H1 (cell line): ENCODE data around the gene ALDH1A3. TPM values are rescaled to one million over a fixed set of nuclear protein-coding genes. Genes with fewer than 3 reads are reported as not detected.

ENCODE experiments used
- CTCF ChIA-PET: fragments of 300-600 bp; sonication (Branson Sonifier 250); formaldehyde crosslinking; loops from one replicate; lab custom pipeline; 2021; ENCODE audit not compliant: partially characterized antibody; lab: Charles Lee
- POLR2A ChIA-PET: fragments of 300-600 bp; sonication (Branson Sonifier 250); formaldehyde crosslinking; loops from one replicate; lab custom pipeline; 2021; ENCODE audit warnings: inconsistent platforms; ENCODE audit not compliant: partially characterized antibody; lab: Charles Lee
- DNase-seq, 2 experiments: peaks; one replicate each; pipeline versions ENCODE4 v3.0.0 to v3.0.0-alpha.2; 2010 to 2022; ENCODE audit warnings: low spot score in 2 of 2, low read depth in 1 of 2, mixed read lengths in 1 of 2
- FAIRE-seq: peaks from 2 replicates; lab custom pipeline; 2011; peaks lifted over from hg19 to GRCh38; lab: Jason Lieb, UNC
- H2AFZ ChIP-seq: 2 replicates; pipeline ENCODE4 v1.8.1; 2012; ENCODE audit warnings: low read length, inconsistent platforms
- H2AK5ac ChIP-seq: 2 replicates; pipeline ENCODE4 v1.6.1; 2013; ENCODE audit warnings: low read depth, low read length
- H2BK120ac ChIP-seq: replicated peaks from 2 replicates; pipeline ENCODE3; 2013; ENCODE audit warnings: low read depth, low read length, inconsistent platforms
- H2BK12ac ChIP-seq: 2 replicates; pipeline ENCODE4 v1.6.1; 2013; ENCODE audit warnings: low read depth, low read length
- H2BK15ac ChIP-seq: 2 replicates; pipeline ENCODE4 v1.6.1; 2013; ENCODE audit warnings: low read length
- H2BK20ac ChIP-seq: 2 replicates; pipeline ENCODE4 v1.6.1; 2013; ENCODE audit warnings: low read length
- H2BK5ac ChIP-seq: 2 replicates; pipeline ENCODE4 v1.6.1; 2013; ENCODE audit warnings: low read depth, low read length
- H3K14ac ChIP-seq: 2 replicates; pipeline ENCODE4 v1.6.1; 2013; ENCODE audit warnings: inconsistent platforms; ENCODE audit not compliant: insufficient read length
- H3K18ac ChIP-seq: 2 replicates; pipeline ENCODE4 v1.6.1; 2013; ENCODE audit warnings: low read length; ENCODE audit errors: extremely low read depth
- H3K23ac ChIP-seq: 2 replicates; pipeline ENCODE4 v1.6.1; 2013; ENCODE audit warnings: inconsistent platforms; ENCODE audit not compliant: insufficient read length
- H3K23me2 ChIP-seq: 2 replicates; pipeline ENCODE4 v1.6.1; 2013; ENCODE audit warnings: low read depth, low read length
- H3K27ac ChIP-seq: 2 replicates; pipeline ENCODE4 v1.6.1; 2011; ENCODE audit warnings: low read depth, low read length, inconsistent platforms
- H3K27me3 ChIP-seq, 4 experiments: replicated peaks in 1 of 4; 1 replicate in 1 of 4; 2 replicates in 3 of 4; pipeline versions ENCODE4 v1.6.1 to v1.8.1; 2011 to 2013; ENCODE audit warnings: low read length in 3 of 4, mild to moderate bottlenecking in 3 of 4, inconsistent platforms in 2 of 4, mixed read lengths in 2 of 4, moderate library complexity in 1 of 4; ENCODE audit not compliant: control insufficient read depth in 3 of 4, insufficient read depth in 3 of 4; ENCODE audit errors: extremely low read depth in 1 of 4
- H3K36me3 ChIP-seq, 4 experiments: 2 replicates each; pipeline versions ENCODE4 v1.6.1 to v1.8.1; 2011 to 2013; ENCODE audit warnings: mild to moderate bottlenecking in 4 of 4, low read length in 3 of 4, moderate library complexity in 2 of 4, control low read depth in 1 of 4, inconsistent platforms in 1 of 4; ENCODE audit not compliant: insufficient read depth in 4 of 4, control insufficient read depth in 2 of 4
- H3K4ac ChIP-seq: replicated peaks from 2 replicates; pipeline ENCODE3; 2013; ENCODE audit warnings: low read length, low read depth, mixed read lengths, inconsistent platforms; ENCODE audit not compliant: insufficient read length
- H3K4me1 ChIP-seq, 4 experiments: replicated peaks in 1 of 4; 1 replicate in 1 of 4; 2 replicates in 3 of 4; pipeline versions ENCODE4 v1.6.1 to v1.8.1; 2011 to 2013; ENCODE audit warnings: low read length in 3 of 4, inconsistent platforms in 2 of 4, mixed read lengths in 1 of 4; ENCODE audit not compliant: insufficient read depth in 4 of 4, control insufficient read depth in 3 of 4
- H3K4me2 ChIP-seq, 2 experiments: 2 replicates each; pipeline versions ENCODE4 v1.6.1 to v1.8.1; 2011 to 2013; ENCODE audit warnings: low read depth in 2 of 2, low read length in 2 of 2, control low read depth in 1 of 2, inconsistent platforms in 1 of 2, mild to moderate bottlenecking in 1 of 2; ENCODE audit not compliant: insufficient read depth in 1 of 2
- H3K4me3 ChIP-seq, 4 experiments: fragments of 200-600, 300-600 bp in 1 of 4; sonication (generic), shearing (Covaris generic), sonication (Bioruptor Twin) in 1 of 4; 2 replicates each; pipeline versions ENCODE4 v1.5.1 to v1.8.1; 2011 to 2016; ENCODE audit warnings: low read length in 4 of 4, low read depth in 3 of 4, control low read depth in 2 of 4, inconsistent platforms in 2 of 4, mild to moderate bottlenecking in 2 of 4, mixed read lengths in 1 of 4, moderate library complexity in 1 of 4; ENCODE audit not compliant: insufficient read depth in 2 of 4; ENCODE audit errors: extremely low read depth in 1 of 4
- H3K56ac ChIP-seq: replicated peaks from 2 replicates; pipeline ENCODE3; 2013; ENCODE audit warnings: low read depth, mild to moderate bottlenecking, mixed read lengths, low read length, inconsistent platforms; ENCODE audit not compliant: insufficient read length
- H3K79me1 ChIP-seq: 2 replicates; pipeline ENCODE4 v1.6.1; 2013; ENCODE audit warnings: low read depth, low read length, control low read depth
- H3K79me2 ChIP-seq, 2 experiments: 2 replicates each; pipeline versions ENCODE4 v1.6.1 to v1.8.1; 2012 to 2013; ENCODE audit warnings: low read length in 2 of 2, mild to moderate bottlenecking in 2 of 2, inconsistent platforms in 1 of 2; ENCODE audit not compliant: insufficient read depth in 2 of 2, control insufficient read depth in 1 of 2
- H3K9ac ChIP-seq, 4 experiments: replicated peaks in 1 of 4; 1 replicate in 1 of 4; 2 replicates in 3 of 4; pipeline versions ENCODE4 v1.6.1 to v1.8.1; 2011 to 2013; ENCODE audit warnings: low read depth in 3 of 4, low read length in 3 of 4, control low read depth in 2 of 4, mild to moderate bottlenecking in 2 of 4, moderate library complexity in 2 of 4, inconsistent platforms in 1 of 4; ENCODE audit errors: extremely low read depth in 1 of 4
- H3K9me3 ChIP-seq, 2 experiments: 2 replicates each; pipeline versions ENCODE4 v1.6.1 to v1.8.1; 2012 to 2013; ENCODE audit warnings: mild to moderate bottlenecking in 2 of 2, moderate library complexity in 2 of 2, control low read depth in 1 of 2, inconsistent platforms in 1 of 2, low read depth in 1 of 2, low read length in 1 of 2, mixed read lengths in 1 of 2; ENCODE audit not compliant: insufficient read depth in 2 of 2
- H4K20me1 ChIP-seq, 2 experiments: replicated peaks in 1 of 2; 2 replicates each; pipeline versions ENCODE3 to v1.8.1; 2011 to 2013; ENCODE audit warnings: inconsistent platforms in 2 of 2, low read length in 2 of 2, mild to moderate bottlenecking in 1 of 2; ENCODE audit not compliant: insufficient read depth in 2 of 2, control insufficient read depth in 1 of 2
- H4K5ac ChIP-seq: 2 replicates; pipeline ENCODE4 v1.6.1; 2013; ENCODE audit warnings: low read length, low read depth, mixed read lengths, inconsistent platforms; ENCODE audit not compliant: insufficient read length
- H4K8ac ChIP-seq: 2 replicates; pipeline ENCODE4 v1.8.0; 2013; ENCODE audit warnings: mild to moderate bottlenecking, moderate library complexity, low read length, inconsistent platforms; ENCODE audit not compliant: insufficient read depth; ENCODE audit errors: extremely low read depth
- H4K91ac ChIP-seq: replicated peaks from 2 replicates; pipeline ENCODE3; 2013; ENCODE audit warnings: low read length, mixed read lengths, inconsistent platforms; ENCODE audit not compliant: insufficient read length
- ASH2L ChIP-seq: fragments of 200-600, 300-600 bp; sonication (generic); IDR thresholded peaks from one replicate; pipeline ENCODE4 v1.7.1; 2017; ENCODE audit warnings: low read length
- CBX5 ChIP-seq: fragments of 300-800, 300-1000 bp; sonication (generic); IDR thresholded peaks from 2 replicates; pipeline ENCODE4 v1.7.1; 2016; ENCODE audit warnings: antibody characterized with exemption, low read length, low read depth
- CBX8 ChIP-seq: fragments of 300-800, 300-1000 bp; sonication (generic); IDR thresholded peaks from 2 replicates; pipeline ENCODE4 v1.7.1; 2016; ENCODE audit warnings: low read depth, low read length, borderline replicate concordance
- CEBPB ChIP-seq: IDR thresholded peaks from 2 replicates; pipeline ENCODE4 v1.6.1; 2012; ENCODE audit warnings: low read depth, low read length
- PHF8 ChIP-seq: fragments of 200-600 bp; sonication (generic); conservative IDR thresholded peaks from 2 replicates; pipeline ENCODE4 v1.7.1; 2012; ENCODE audit warnings: low read depth, mild to moderate bottlenecking, inconsistent platforms, low read length, moderate library complexity
- RAD21 ChIP-seq, 2 experiments: IDR thresholded peaks in 1 of 2; conservative IDR thresholded peaks in 1 of 2; 2 replicates each; pipeline ENCODE4 v1.6.1; 2011; ENCODE audit warnings: low read depth in 2 of 2, low read length in 2 of 2, improper control_type of control experiment in 1 of 2, inconsistent platforms in 1 of 2, mild to moderate bottlenecking in 1 of 2, moderate library complexity in 1 of 2
- RBBP5 ChIP-seq: IDR thresholded peaks from 2 replicates; pipeline ENCODE4 v1.7.1; 2012; ENCODE audit warnings: low read depth, mild to moderate bottlenecking, inconsistent platforms, low read length, moderate library complexity, borderline replicate concordance
- RFX5 ChIP-seq: IDR thresholded peaks from 2 replicates; pipeline ENCODE4 v1.6.1; 2011; ENCODE audit warnings: low read depth, low read length, improper control_type of control experiment, borderline replicate concordance
- SP1 ChIP-seq: IDR thresholded peaks from 2 replicates; pipeline ENCODE4 v1.6.1; 2011; ENCODE audit warnings: low read depth, low read length
- SUZ12 ChIP-seq: fragments of 200-600 bp; sonication (generic); IDR thresholded peaks from 2 replicates; pipeline ENCODE4 v1.6.1; 2012; ENCODE audit warnings: mild to moderate bottlenecking, inconsistent platforms, low read length, moderate library complexity, mixed read lengths
- TAF1 ChIP-seq: IDR thresholded peaks from 2 replicates; pipeline ENCODE4 v1.6.1; 2011; ENCODE audit warnings: mild to moderate bottlenecking, low read depth, low read length
- TCF12 ChIP-seq: IDR thresholded peaks from 2 replicates; pipeline ENCODE4 v1.6.1; 2011; ENCODE audit warnings: low read depth, mild to moderate bottlenecking, low read length
- TEAD4 ChIP-seq: IDR thresholded peaks from 2 replicates; pipeline ENCODE4 v1.6.1; 2012; ENCODE audit warnings: low read depth, low read length, inconsistent platforms, mixed read lengths
- ZNF274 ChIP-seq: IDR thresholded peaks from 2 replicates; pipeline ENCODE4 v1.7.0; 2012; ENCODE audit warnings: low read length, borderline replicate concordance; ENCODE audit errors: extremely low read depth
- WGBS, 2 experiments: shearing (Covaris generic) in 1 of 2; methylation state at CpG; one replicate each; pipeline versions ENCODE4 v1.1.6 to v1.1.7; 2013 to 2015; ENCODE audit warnings: low lambda C conversion rate in 2 of 2, mixed read lengths in 2 of 2, inconsistent platforms in 1 of 2, low coverage in 1 of 2, missing lambda C conversion rate in 1 of 2; ENCODE audit not compliant: insufficient replicate concordance in 2 of 2, insufficient coverage in 1 of 2, insufficient read length in 1 of 2; ENCODE audit errors: extremely low coverage in 1 of 2, missing lambda C conversion rate in 1 of 2; 5-methylcytosine and 5-hydroxymethylcytosine counted together
- polyA plus RNA-seq, 7 experiments: library from polyadenylated mRNA; depleted of rRNA in 3 of 7; stranded (reverse) in 5 of 7; unstranded in 2 of 7; fragments of >200 nt in 5 of 7; fragments of 200-250 nt in 2 of 7; gene quantifications; 1 replicate in 5 of 7; 2 replicates in 1 of 7; 4 replicates in 1 of 7; pipeline versions ENCODE4 v1.2.1 to v1.2.3, GENCODE V29; 2011 to 2013; ENCODE audit warnings: missing spikeins in 2 of 7, mixed read lengths in 2 of 7
- total RNA-seq: library from RNA; stranded (reverse); fragmentation: NEBNext Ultra II Directional; extraction: Animal tissue kit (Norgen Biotek cat#: 25700); gene quantifications from 2 replicates; pipeline ENCODE4 v1.2.1, GENCODE V29; 2021

Gene ALDH1A3
- total and polyA plus RNA-seq, 2 of the 8 experiments (the other 6 are each of a cell fraction or from before 2014, with no cell fraction given) = 2.2 to 5.5 TPM

DNA sequence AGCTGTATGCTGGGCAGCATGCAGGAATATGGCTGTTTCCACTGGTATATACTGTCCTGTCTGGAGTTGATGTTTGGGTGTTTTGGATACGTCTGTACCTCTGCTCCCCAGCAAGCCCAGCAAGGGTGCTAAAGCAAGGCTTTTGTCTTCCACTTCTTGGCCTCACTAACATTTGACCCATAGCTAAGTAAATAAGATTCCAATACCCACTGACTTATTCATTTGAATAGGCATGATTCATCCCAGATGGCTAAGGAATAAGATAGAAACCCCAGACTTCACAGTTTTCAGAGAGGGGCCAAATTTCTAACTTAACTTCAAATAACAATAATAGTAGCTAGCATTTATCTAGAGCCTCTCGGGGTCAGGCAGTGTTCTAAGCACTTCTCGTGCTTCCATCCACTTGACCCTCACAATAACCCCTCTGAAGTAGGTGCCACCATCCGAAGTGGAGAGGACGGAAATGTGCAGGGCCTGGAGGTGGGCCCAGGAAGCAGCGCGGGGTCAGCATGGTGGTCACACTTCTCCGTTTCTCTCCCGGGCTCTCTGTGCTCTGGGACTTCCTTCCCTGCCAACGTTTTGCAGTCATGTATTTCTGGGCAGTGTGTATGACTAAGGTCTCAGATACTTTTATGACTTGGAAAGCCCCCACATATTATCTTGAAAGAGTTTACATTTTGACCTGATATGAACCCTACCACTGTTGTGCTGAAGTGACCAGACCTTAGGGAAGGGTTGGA is 78.9 kb downstream of the ALDH1A3 start:
- Histone ChIP-seq H3K36me3 (no peaks in the 10 kb centered on the region), H4K91ac (no peak overlapping the region), H2BK12ac (no peak overlapping the region), H3K4me3 (no peak overlapping the region), H2BK15ac (no peak overlapping the region), H3K23ac (no peak overlapping the region), H3K56ac (no peak overlapping the region), H3K9ac (no peak overlapping the region), H3K23me2 (no peaks in the 10 kb centered on the region), H3K14ac (no peak overlapping the region), H3K79me1 (no peaks in the 10 kb centered on the region), H2BK120ac (no peak overlapping the region), H3K79me2 (no peaks in the 10 kb centered on the region), H3K4me1 (no peaks in the 10 kb centered on the region; a peak in 1 of 7 replicates), H3K4ac (no peak overlapping the region), H2AK5ac (no peak overlapping the region), H2AFZ (no peak overlapping the region), H3K27ac (no peak overlapping the region), H2BK20ac (no peak overlapping the region), H3K4me2 (no peak overlapping the region), H4K5ac (no peak overlapping the region), H4K20me1 (no peaks in the 10 kb centered on the region), H2BK5ac (no peak overlapping the region), H3K18ac (no peak overlapping the region), H3K9me3 (no peaks in the 10 kb centered on the region), H4K8ac (no peak overlapping the region), H3K27me3 (no peaks in the 10 kb centered on the region)
- DNase-seq = no peak
- FAIRE-seq = no peak
- CTCF ChIA-PET = interaction anchor here (0.6 to 1.2 kb wide), 2 partner anchors 36 to 43 kb away, joined by 3 read pairs; no protein-coding TSS in a partner anchor
- POLR2A ChIA-PET = interaction anchor here (0.9 kb wide), 1 partner anchor 78 kb away, joined by 3 read pairs; no protein-coding TSS in a partner anchor
- 86% methylated on average over 10 of the region's 10 CpGs; no CpG with 5 or more reads in 1 of the 2 experiments for WGBS, 2 experiments
- TF ChIP-seq TAF1 (no peak), ASH2L (no peak), SP1 (no peak), CBX8 (no peak), SUZ12 (no peak), CEBPB (no peak), ZNF274 (no peak), CBX5 (no peak), TEAD4 (no peak), RFX5 (no peak), RAD21 (IDR thresholded peaks at IDR 0.05 in 1 of 2, conservative IDR thresholded peaks at IDR 0.05 in 1 of 2; ENCODE audit: low read depth in 2 of 2, low read length in 2 of 2) (no peak), PHF8 (no peak), RBBP5 (no peak), TCF12 (no peak)
